Neural crest cell (in vitro differentiated cells): ENCODE measurements around the gene RAB1B. TPM values are rescaled to one million over a fixed set of nuclear protein-coding genes. Genes with fewer than 3 reads are reported as not detected.

Experiments used
- DNase-seq: peaks from one replicate; pipeline ENCODE4 v3.0.0; 2021; ENCODE audit warnings: low read depth, mixed read lengths, low spot score
- H3K27ac Mint-ChIP-seq: one replicate; pipeline ENCODE4 v1.8.0; 2021; ENCODE audit warnings: mild to moderate bottlenecking, mixed read lengths; ENCODE audit not compliant: unreplicated experiment
- H3K27me3 Mint-ChIP-seq: 2 replicates; pipeline ENCODE4 v1.8.0; 2021; ENCODE audit warnings: low read depth, mild to moderate bottlenecking, mixed read lengths
- H3K36me3 Mint-ChIP-seq: 2 replicates; pipeline ENCODE4 v1.8.0; 2021; ENCODE audit warnings: low read depth, mild to moderate bottlenecking, mixed read lengths
- H3K4me1 Mint-ChIP-seq: 2 replicates; pipeline ENCODE4 v1.8.0; 2021; ENCODE audit warnings: mixed read lengths
- H3K4me3 Mint-ChIP-seq: one replicate; pipeline ENCODE4 v1.8.0; 2021; ENCODE audit warnings: mild to moderate bottlenecking, mixed read lengths
- H3K9me3 Mint-ChIP-seq: 2 replicates; pipeline ENCODE4 v1.8.0; 2021; ENCODE audit warnings: mixed read lengths
- total RNA-seq: library from RNA; stranded (reverse); gene quantifications from 2 replicates; pipeline ENCODE4 v1.2.1, GENCODE V29; 2021
- TF ChIP-seq, protein P1 (sequence below): fragments of 200-600 bp; sonication (generic); conservative IDR thresholded peaks from 2 replicates; pipeline ENCODE4 v1.5.0; 2021; ENCODE audit warnings: antibody characterized with exemption, mild to moderate bottlenecking

The RAB1B gene
- total RNA-seq, 1 donor from 2014 or later: 116 TPM

DNA sequence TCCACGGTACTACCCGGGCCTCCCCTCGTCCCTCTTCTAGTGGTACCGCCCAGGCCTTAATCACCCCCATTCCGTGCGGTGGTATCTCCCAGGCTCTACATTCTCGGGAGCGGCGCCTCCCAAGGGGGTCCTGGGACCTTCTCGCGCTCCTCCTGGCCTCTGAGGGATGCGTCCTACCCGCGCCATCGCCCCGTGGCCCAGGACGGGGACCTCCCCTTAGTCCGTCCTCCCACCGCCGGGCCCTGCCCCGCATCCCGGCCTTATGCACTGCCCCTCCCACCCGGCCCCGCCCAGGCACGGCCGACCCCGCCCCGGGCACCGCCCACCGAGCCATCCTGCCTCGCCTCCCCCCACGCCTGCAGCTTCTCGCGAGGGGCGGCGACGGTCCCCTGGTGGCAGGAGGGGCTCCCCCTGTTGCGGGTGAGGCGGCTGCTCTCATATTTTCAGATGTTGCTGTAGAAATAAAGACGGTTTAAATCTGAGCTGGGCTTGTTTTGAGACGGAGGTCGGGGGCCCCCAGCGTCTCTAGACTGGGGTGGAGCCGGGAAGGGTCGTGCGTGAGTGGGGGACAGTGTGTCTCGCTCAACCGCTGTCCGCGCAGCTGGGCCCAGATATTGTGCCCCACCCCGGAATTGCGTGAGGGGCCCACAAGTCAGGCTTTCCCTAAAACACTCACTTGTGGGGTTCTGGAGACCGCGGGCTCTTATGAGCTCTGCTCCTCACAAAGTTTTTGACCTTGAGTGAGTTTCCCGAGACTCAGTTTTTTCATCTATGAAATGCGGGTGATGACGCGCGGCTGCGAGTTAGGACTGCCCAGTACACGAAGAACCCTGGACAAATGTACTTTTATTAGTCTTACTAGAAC lies 828 bp upstream of the RAB1B start:
- H3K4me1 Mint-ChIP-seq: peaks cover 25% of the 10 kb centered on the region
- peaks cover 6% of the 10 kb centered on the region for H3K36me3 Mint-ChIP-seq
- TF ChIP-seq, protein P1, sequence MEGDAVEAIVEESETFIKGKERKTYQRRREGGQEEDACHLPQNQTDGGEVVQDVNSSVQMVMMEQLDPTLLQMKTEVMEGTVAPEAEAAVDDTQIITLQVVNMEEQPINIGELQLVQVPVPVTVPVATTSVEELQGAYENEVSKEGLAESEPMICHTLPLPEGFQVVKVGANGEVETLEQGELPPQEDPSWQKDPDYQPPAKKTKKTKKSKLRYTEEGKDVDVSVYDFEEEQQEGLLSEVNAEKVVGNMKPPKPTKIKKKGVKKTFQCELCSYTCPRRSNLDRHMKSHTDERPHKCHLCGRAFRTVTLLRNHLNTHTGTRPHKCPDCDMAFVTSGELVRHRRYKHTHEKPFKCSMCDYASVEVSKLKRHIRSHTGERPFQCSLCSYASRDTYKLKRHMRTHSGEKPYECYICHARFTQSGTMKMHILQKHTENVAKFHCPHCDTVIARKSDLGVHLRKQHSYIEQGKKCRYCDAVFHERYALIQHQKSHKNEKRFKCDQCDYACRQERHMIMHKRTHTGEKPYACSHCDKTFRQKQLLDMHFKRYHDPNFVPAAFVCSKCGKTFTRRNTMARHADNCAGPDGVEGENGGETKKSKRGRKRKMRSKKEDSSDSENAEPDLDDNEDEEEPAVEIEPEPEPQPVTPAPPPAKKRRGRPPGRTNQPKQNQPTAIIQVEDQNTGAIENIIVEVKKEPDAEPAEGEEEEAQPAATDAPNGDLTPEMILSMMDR: peak; percentile 37
- peaks cover 5% of the 10 kb centered on the region for H3K27me3 Mint-ChIP-seq
- peak overlapping the region; percentile 93 for H3K4me3 Mint-ChIP-seq
- H3K9me3 Mint-ChIP-seq: no peaks in the 10 kb centered on the region
- peak overlapping the region; percentile 97 for H3K27ac Mint-ChIP-seq
- DNase-seq: peak; percentile 79

DNA sequence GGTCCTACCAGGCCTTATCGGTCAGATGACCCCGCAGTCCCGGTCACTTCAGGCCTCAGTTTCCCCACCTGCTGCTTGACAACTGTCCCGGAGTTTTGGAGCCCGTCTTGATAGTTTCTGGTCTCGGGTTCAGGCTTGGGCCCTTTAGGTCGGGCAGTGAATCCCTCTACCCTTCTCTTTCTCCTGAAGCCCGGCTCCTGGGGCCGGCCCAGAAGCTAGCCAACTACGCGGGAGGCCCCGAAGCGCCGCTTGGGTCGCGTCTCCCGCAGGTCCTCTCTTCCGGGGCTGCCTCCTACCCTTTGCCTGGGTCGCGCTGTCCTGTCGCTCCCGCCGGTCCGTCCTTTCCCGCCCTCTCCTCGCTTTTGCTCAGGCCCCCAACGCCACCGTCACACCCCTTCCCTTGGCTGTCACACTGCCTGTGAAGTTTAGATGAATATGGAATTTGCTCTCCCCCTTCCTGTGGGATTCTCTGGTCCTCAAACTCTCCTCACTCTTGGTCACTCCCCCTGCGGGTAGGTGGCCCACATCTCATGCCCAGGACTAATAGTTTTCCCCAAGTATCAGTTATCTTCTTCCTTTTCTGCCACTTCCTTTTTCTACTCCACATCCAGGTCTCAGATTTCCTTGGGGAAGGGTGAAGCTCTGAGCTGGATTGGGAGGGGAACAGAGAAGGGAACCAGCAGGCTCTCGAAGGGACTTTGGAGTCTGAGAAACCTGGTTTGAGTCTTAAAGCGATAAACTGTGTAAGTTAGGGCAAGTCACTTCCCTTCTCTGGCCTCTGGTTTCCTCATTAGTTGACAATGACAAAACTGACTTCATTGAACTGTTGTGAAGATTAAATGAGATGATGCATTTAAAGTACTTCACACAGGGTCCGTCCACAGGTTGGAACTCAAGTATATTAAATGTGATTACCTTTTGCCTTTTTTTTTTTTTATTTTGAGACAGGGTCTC lies 790 bp downstream of the RAB1B start:
- H3K4me3 Mint-ChIP-seq: peak overlapping the region; percentile 93
- peaks cover 25% of the 10 kb centered on the region for H3K4me1 Mint-ChIP-seq
- no peak for DNase-seq
- H3K27ac Mint-ChIP-seq: peak overlapping the region; percentile 92
- peaks cover 9% of the 10 kb centered on the region for H3K36me3 Mint-ChIP-seq
- H3K9me3 Mint-ChIP-seq: no peaks in the 10 kb centered on the region
- TF ChIP-seq, protein P1: peak; percentile 46
- peaks cover 5% of the 10 kb centered on the region for H3K27me3 Mint-ChIP-seq

DNA sequence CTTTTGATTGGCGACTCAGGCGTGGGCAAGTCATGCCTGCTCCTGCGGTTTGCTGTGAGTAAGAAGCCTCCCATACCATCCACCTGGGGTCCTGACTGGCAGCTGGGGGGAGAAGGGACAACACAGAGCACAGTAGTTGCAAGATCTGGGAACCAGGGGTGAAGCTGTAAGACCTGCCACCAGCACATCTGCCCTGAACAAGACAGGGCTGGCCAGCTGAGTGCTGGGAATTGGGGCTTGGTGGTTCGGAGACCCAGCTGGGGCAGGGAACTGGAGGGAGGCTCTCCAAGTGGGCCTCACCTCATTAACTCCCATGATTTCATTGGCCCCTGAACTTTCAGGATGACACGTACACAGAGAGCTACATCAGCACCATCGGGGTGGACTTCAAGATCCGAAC lies 3.4 kb downstream of the RAB1B start:
- Mint-ChIP-seq H3K27me3 (peaks cover 5% of the 10 kb centered on the region), H3K4me1 (peaks cover 24% of the 10 kb centered on the region), H3K27ac (no peak overlapping the region), H3K9me3 (no peaks in the 10 kb centered on the region), H3K36me3 (peaks cover 5% of the 10 kb centered on the region), H3K4me3 (peak overlapping the region; percentile 75)
- no peak for DNase-seq
- TF ChIP-seq, protein P1: no peak

DNA sequence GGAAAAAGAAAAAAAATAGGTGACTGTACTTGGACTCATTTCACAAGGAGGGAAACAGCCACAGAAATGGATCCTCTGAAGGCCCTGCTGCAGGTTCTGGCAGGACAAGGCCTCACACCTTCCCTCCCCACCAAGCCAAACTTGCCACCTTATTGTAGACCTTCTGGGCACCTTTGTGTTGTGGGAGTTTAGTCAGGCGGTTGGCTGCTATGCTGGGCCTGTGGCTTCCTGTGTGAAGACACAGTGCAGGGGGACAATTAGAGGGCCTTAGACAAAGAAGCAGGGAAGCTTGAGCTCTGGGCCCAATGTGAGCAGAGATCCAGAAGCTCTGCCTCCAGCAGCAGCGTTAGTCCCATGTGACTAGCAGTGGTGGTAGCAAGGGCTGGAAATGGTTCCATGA lies 4.2 kb downstream of the RAB1B start:
- TF ChIP-seq, protein P1: no peak
- no peak for DNase-seq
- peaks cover 17% of the 10 kb centered on the region for H3K4me1 Mint-ChIP-seq

DNA sequence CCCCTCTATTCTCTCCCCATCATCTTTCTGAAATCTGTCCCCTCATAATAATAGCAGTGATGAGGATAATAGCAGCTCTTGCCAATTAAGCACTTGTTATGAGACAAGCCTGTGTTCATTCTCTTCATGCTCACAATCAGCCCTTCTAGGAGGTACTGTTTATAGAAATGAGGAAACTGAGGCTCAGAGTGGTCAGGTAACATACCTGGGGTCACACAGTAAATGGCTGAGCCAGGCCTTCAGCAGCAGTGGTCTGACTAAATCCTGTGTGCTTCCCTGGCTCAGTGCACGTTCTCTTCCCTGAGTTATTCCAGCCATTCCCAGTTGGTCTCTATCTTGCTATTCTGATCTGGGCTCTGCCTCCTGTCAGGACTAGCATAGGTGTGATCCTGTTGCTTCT lies 5.8 kb downstream of the RAB1B start:
- peak overlapping the region; percentile 59 for H3K4me3 Mint-ChIP-seq
- H3K36me3 Mint-ChIP-seq: peaks cover 5% of the 10 kb centered on the region
- peaks cover 16% of the 10 kb centered on the region for H3K4me1 Mint-ChIP-seq
- no peaks in the 10 kb centered on the region for H3K9me3 Mint-ChIP-seq
- no peak overlapping the region for H3K27ac Mint-ChIP-seq
- TF ChIP-seq, protein P1: no peak
- DNase-seq: no peak
- H3K27me3 Mint-ChIP-seq: peaks cover 11% of the 10 kb centered on the region

More for the DNA sequence above, 4.2 kb downstream of the RAB1B start:
- H3K4me3 Mint-ChIP-seq: peak overlapping the region; percentile 74
- H3K9me3 Mint-ChIP-seq: no peaks in the 10 kb centered on the region
- peaks cover 5% of the 10 kb centered on the region for H3K36me3 Mint-ChIP-seq
- no peak overlapping the region for H3K27ac Mint-ChIP-seq
- peaks cover 10% of the 10 kb centered on the region for H3K27me3 Mint-ChIP-seq
